Measurements from ENCODE around the gene EPC2. TPM values are rescaled to one million over a fixed set of nuclear protein-coding genes. Genes with fewer than 3 reads are reported as not detected.
A peak's percentile ranks its signal among the peaks of the same experiment; 100 is the strongest.

Gene EPC2
- polyA plus RNA-seq (ENCODE audit: insufficient read length), result 26.4 TPM

- peak; percentile 96 for DNase-seq
Observed at GRCh38 chr2:148643998-148644882, at the start of gene EPC2. TSS of gene EPC2 (plus strand) at chr2:148644751. CDS start at chr2:148645018, 267 bp downstream.

- DNase-seq, result no peak
Observed at GRCh38 chr2:148596018-148596417, 48.5 kb upstream of the EPC2 start.

- DNase-seq, result no peak
Observed at GRCh38 chr2:148599109-148599991, 45.2 kb upstream of the EPC2 start.

GRCh38 chr2:148602885-148603561 lies 41.5 kb upstream of the EPC2 start:
- no peak for DNase-seq

- DNase-seq, result no peak
Observed at GRCh38 chr2:148603562-148603920, 41.0 kb upstream of the EPC2 start.

GRCh38 chr2:148604927-148605326 lies 39.6 kb upstream of the EPC2 start:
- no peak for DNase-seq

GRCh38 chr2:148607566-148607965 lies 37.0 kb upstream of the EPC2 start:
- DNase-seq, result no peak

- DNase-seq, result no peak
Observed at GRCh38 chr2:148613231-148614013, 31.1 kb upstream of the EPC2 start.

- no peak for DNase-seq
Observed at GRCh38 chr2:148614014-148614321, 30.6 kb upstream of the EPC2 start.

- peak; percentile 16 for DNase-seq
Observed at GRCh38 chr2:148614322-148615049, 30.1 kb upstream of the EPC2 start.

GRCh38 chr2:148615381-148615841 lies 29.1 kb upstream of the EPC2 start:
- no peak for DNase-seq

- no peak for DNase-seq
Observed at GRCh38 chr2:148616662-148617061, 27.9 kb upstream of the EPC2 start.

- DNase-seq, result no peak
Observed at GRCh38 chr2:148617219-148617618, 27.3 kb upstream of the EPC2 start.

- DNase-seq, result no peak
Observed at GRCh38 chr2:148619560-148620195, 24.9 kb upstream of the EPC2 start.

- DNase-seq, result no peak
Observed at GRCh38 chr2:148622366-148622765, 22.2 kb upstream of the EPC2 start.

- no peak for DNase-seq
Observed at GRCh38 chr2:148623086-148623485, 21.5 kb upstream of the EPC2 start.

- no peak for DNase-seq
Observed at GRCh38 chr2:148627224-148627623, 17.3 kb upstream of the EPC2 start.

GRCh38 chr2:148634749-148635148 lies 9.8 kb upstream of the EPC2 start:
- no peak for DNase-seq

GRCh38 chr2:148638543-148638942 lies 6.0 kb upstream of the EPC2 start:
- DNase-seq, result no peak

GRCh38 chr2:148640767-148641166 lies 3.8 kb upstream of the EPC2 start:
- no peak for DNase-seq

Measured in hindlimb muscle (tissue), 1 donor.